GM12874 (cell line): ENCODE results near the gene CRABP2.

Experiments
- CTCF ChIP-seq: IDR thresholded peaks from 2 replicates; pipeline ENCODE4 v1.5.1; 2011; ENCODE audit warnings: low read depth, mild to moderate bottlenecking, control low read depth, low read length, moderate library complexity; ENCODE audit not compliant: insufficient read depth

Gene CRABP2

GRCh38 chr1:156711011-156711817 lies 5.8 kb upstream of the CRABP2 start:
- TF ChIP-seq CTCF = no peak

- no peak for TF ChIP-seq CTCF
Measured at GRCh38 chr1:156709757-156710489, 4.5 kb upstream of the CRABP2 start.

GRCh38 chr1:156709031-156709430 lies 3.6 kb upstream of the CRABP2 start:
- TF ChIP-seq CTCF = no peak

- no peak for TF ChIP-seq CTCF
Measured at GRCh38 chr1:156708218-156708661, 2.9 kb upstream of the CRABP2 start.

GRCh38 chr1:156707417-156708217 lies 2.2 kb upstream of the CRABP2 start:
- no peak for TF ChIP-seq CTCF

GRCh38 chr1:156706657-156707416 lies 1.5 kb upstream of the CRABP2 start:
- no peak for TF ChIP-seq CTCF
